Endothelial cell of umbilical vein (primary cell): ENCODE data around the gene TIGD1. TPM values are rescaled to one million over a fixed set of nuclear protein-coding genes. Genes with fewer than 3 reads are reported as not detected.

Experiments
- BruUV-seq: library from RNA; stranded (reverse); fragments of 400-500 nt; replicated peaks from 2 replicates; lab custom pipeline; 2021; lab: Mats Ljungman, UMichigan
- CTCF ChIA-PET: fragments of 300-600, 350-600 bp; sonication (Branson Sonifier 250); formaldehyde crosslinking; loops from one replicate; lab custom pipeline; 2021; ENCODE audit warnings: antibody characterized with exemption, inconsistent platforms; lab: Charles Lee
- POLR2A ChIA-PET: fragments of 300-600, 350-600 bp; sonication (Branson Sonifier 250); formaldehyde crosslinking; loops from one replicate; lab custom pipeline; 2021; ENCODE audit warnings: antibody characterized with exemption, inconsistent platforms; lab: Charles Lee
- DNase-seq: peaks from one replicate; pipeline ENCODE4 v3.0.0-alpha.2; 2011; ENCODE audit warnings: low read depth, low spot score
- FAIRE-seq: peaks from 2 replicates; lab custom pipeline; 2011; peaks lifted over from hg19 to GRCh38; lab: Jason Lieb, UNC
- H2AFZ ChIP-seq: 2 replicates; pipeline ENCODE4 v1.6.0; 2012; ENCODE audit warnings: low read depth, low read length, control low read depth, inconsistent platforms
- H3K27ac ChIP-seq: 2 replicates; pipeline ENCODE4 v1.5.1; 2011; ENCODE audit warnings: low read depth, mild to moderate bottlenecking, control low read depth, low read length, moderate library complexity; ENCODE audit not compliant: insufficient read depth
- H3K27me3 ChIP-seq, 2 experiments: 2 replicates each; pipeline versions ENCODE4 v1.6.0 to v1.6.1; 2011; ENCODE audit warnings: low read length in 2 of 2, mixed read lengths in 1 of 2; ENCODE audit not compliant: control insufficient read depth in 2 of 2, insufficient read depth in 2 of 2
- H3K36me3 ChIP-seq, 2 experiments: 2 replicates in 1 of 2; 3 replicates in 1 of 2; pipeline ENCODE4 v1.5.1; 2011; ENCODE audit warnings: low read length in 2 of 2, mild to moderate bottlenecking in 1 of 2, moderate library complexity in 1 of 2; ENCODE audit not compliant: control insufficient read depth in 2 of 2, insufficient read depth in 2 of 2; ENCODE audit errors: extremely low read depth in 1 of 2
- H3K4me1 ChIP-seq: 3 replicates; pipeline ENCODE4 v1.5.1; 2011; ENCODE audit warnings: mild to moderate bottlenecking, low read length; ENCODE audit not compliant: control insufficient read depth, insufficient read depth; ENCODE audit errors: extremely low read depth
- H3K4me2 ChIP-seq: 2 replicates; pipeline ENCODE4 v1.6.1; 2011; ENCODE audit warnings: low read length, control low read depth, mixed read lengths; ENCODE audit not compliant: insufficient read depth
- H3K4me3 ChIP-seq, 3 experiments: fragments of 200-600 bp in 1 of 3; sonication (generic), shearing (Covaris generic) in 1 of 3; replicated peaks in 1 of 3; 2 replicates each; pipeline ENCODE4 v1.5.1; 2011 to 2016; ENCODE audit warnings: control low read depth in 3 of 3, low read length in 3 of 3, mild to moderate bottlenecking in 2 of 3, inconsistent platforms in 1 of 3, low read depth in 1 of 3, moderate library complexity in 1 of 3; ENCODE audit not compliant: insufficient read depth in 1 of 3
- H3K79me2 ChIP-seq: 2 replicates; pipeline ENCODE4 v1.6.0; 2012; ENCODE audit warnings: low read length, inconsistent platforms; ENCODE audit not compliant: control insufficient read depth, insufficient read depth
- H3K9ac ChIP-seq: replicated peaks from 2 replicates; pipeline ENCODE3; 2011; ENCODE audit warnings: low read length, control low read depth; ENCODE audit not compliant: insufficient read depth; ENCODE audit errors: extremely low read depth
- H3K9me1 ChIP-seq: replicated peaks from 3 replicates; pipeline ENCODE4 v1.6.0; 2011; ENCODE audit warnings: mild to moderate bottlenecking, low read length; ENCODE audit not compliant: control insufficient read depth, insufficient read depth; ENCODE audit errors: extremely low read depth
- H3K9me3 ChIP-seq: replicated peaks from 2 replicates; pipeline ENCODE4 v1.5.1; 2012; ENCODE audit warnings: low read length, inconsistent platforms; ENCODE audit not compliant: control insufficient read depth, insufficient read depth
- H4K20me1 ChIP-seq: replicated peaks from 2 replicates; pipeline ENCODE3; 2011; ENCODE audit warnings: mild to moderate bottlenecking, low read length; ENCODE audit not compliant: control insufficient read depth, insufficient read depth; ENCODE audit errors: extremely low read depth
- EZH2 ChIP-seq: IDR thresholded peaks from 2 replicates; pipeline ENCODE4 v1.6.1; 2012; ENCODE audit warnings: borderline replicate concordance, low read depth, mild to moderate bottlenecking, moderate library complexity, low read length, inconsistent platforms; ENCODE audit not compliant: severe bottlenecking
- FOS ChIP-seq: IDR thresholded peaks from 2 replicates; pipeline ENCODE4 v1.6.1; 2011; ENCODE audit warnings: mild to moderate bottlenecking, low read length, moderate library complexity, borderline replicate concordance; ENCODE audit not compliant: insufficient read depth
- GATA2 ChIP-seq: IDR thresholded peaks from 2 replicates; pipeline ENCODE4 v1.7.0; 2011; ENCODE audit warnings: low read depth, mild to moderate bottlenecking, moderate library complexity, mixed read lengths, low read length; ENCODE audit not compliant: insufficient read length, insufficient read depth
- MAX ChIP-seq: IDR thresholded peaks from 2 replicates; pipeline ENCODE4 v1.6.1; 2011; ENCODE audit not compliant: insufficient read depth, insufficient read length
- MYC ChIP-seq: IDR thresholded peaks from one replicate; pipeline ENCODE4 v1.6.1; 2011; ENCODE audit warnings: mild to moderate bottlenecking, low read depth, low read length
- POLR2A ChIP-seq: IDR thresholded peaks from 2 replicates; pipeline ENCODE4 v1.6.1; 2012; ENCODE audit warnings: low read depth, mild to moderate bottlenecking, control low read depth, low read length
- POLR2AphosphoS5 ChIP-seq: IDR thresholded peaks from 2 replicates; pipeline ENCODE4 v1.6.1; 2012; ENCODE audit warnings: low read depth, mild to moderate bottlenecking, control low read depth, low read length, moderate library complexity; ENCODE audit not compliant: insufficient read depth
- dilution Hi-C: fragments of 300-500 bp; cut with MboI; formaldehyde crosslinking; loops from one replicate; pipeline ENCODE4 v1.15.0; 2019; ENCODE audit warnings: low sequenced_read_pairs; ENCODE audit not compliant: extremely low pct_ligation_motif_present
- intact Hi-C: fragments of 100-400 bp; cut with micrococcal nuclease; formaldehyde crosslinking; loops from one replicate; pipeline ENCODE4 v1.10.0; 2022
- polyA plus RNA-seq, 4 experiments: library from polyadenylated mRNA; depleted of rRNA in 3 of 4; stranded (reverse) in 3 of 4; unstranded in 1 of 4; fragments of >200 nt; gene quantifications; 2 replicates each; pipeline versions ENCODE4 v1.2.1 to v1.2.3, GENCODE V29; 2011 to 2012; ENCODE audit warnings: missing spikeins in 1 of 4
- total RNA-seq: library from RNA; stranded (reverse); gene quantifications from 2 replicates; pipeline ENCODE4 v1.2.3, GENCODE V29; 2021

TIGD1 gene
- total and polyA plus RNA-seq, 2 donors (not counting 3 experiments of a cell fraction or from before 2014, with no cell fraction given) = 1.6 to 3.3 TPM

DNA sequence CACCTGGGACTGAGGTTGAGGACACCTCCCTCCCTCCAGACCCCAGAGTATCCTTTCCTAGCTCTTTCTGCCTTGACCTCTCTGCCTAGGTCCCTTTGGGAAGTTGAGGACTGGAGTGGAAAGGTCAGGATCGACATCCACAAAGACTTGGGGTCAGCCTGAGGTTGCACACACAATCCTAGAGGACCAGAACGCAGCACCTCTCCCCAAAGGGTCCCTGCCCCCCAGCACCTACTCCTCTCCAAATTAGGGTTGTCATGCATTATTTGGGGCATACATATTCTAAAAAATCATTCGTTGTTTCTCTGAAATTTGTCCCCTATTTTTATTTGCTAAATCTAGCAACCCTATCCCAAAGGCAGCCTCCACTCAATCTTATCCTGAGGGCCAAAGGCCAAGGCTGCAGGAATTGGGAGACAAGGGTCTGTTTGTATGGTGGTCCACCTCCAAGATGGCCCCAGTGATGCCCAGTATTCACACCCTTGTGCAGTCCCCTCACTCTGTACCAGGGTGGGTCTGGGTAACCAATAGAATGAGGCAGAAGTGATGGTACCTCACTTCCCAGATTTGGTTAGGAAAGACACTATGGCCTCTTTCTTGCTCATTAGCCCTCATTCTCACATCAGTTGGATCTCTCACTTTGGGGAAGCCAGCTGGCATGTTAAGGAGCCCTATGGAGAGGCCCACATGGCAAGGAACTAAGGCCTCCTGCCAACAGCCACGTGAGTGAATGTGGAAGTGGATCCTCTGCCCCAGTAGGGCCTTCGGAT, 14.4 kb downstream of the TIGD1 start:
- Histone ChIP-seq H3K79me2 (no peaks in the 10 kb centered on the region), H3K4me2 (no peak overlapping the region), H3K9ac (no peak overlapping the region), H3K9me3 (no peaks in the 10 kb centered on the region), H3K4me3 (no peak overlapping the region), H3K36me3 (no peaks in the 10 kb centered on the region), H2AFZ (no peak overlapping the region), H3K9me1 (no peaks in the 10 kb centered on the region), H4K20me1 (no peaks in the 10 kb centered on the region), H3K4me1 (no peaks in the 10 kb centered on the region), H3K27me3 (no peaks in the 10 kb centered on the region), H3K27ac (no peak overlapping the region)
- DNase-seq = no peak
- FAIRE-seq = no peak
- intact Hi-C loops = no loop called here
- dilution Hi-C loops = no loop called here
- TF ChIP-seq FOS (no peak), POLR2AphosphoS5 (no peak), MYC (no peak), MAX (no peak), POLR2A (no peak), GATA2 (no peak), EZH2 (no peak)
- BruUV-seq = no TSS peak
- ChIA-PET POLR2A (no interaction called here), CTCF (no interaction called here)
